ENCODE measurements around the gene KCNAB1. TPM values are rescaled to one million over a fixed set of nuclear protein-coding genes. Genes with fewer than 3 reads are reported as not detected.

Gene KCNAB1
- total and polyA plus RNA-seq, 2 experiments from 2014 or later = 0.06 to 0.70 TPM

- no peaks in the 10 kb centered on the region for H3K36me3 ChIP-seq
- H3K9me3 ChIP-seq (ENCODE audit: low read depth) = no peaks in the 10 kb centered on the region
- H3K4me3 ChIP-seq = no peak overlapping the region
- no peak for TF ChIP-seq CTCF (IDR thresholded peaks at IDR 0.05; ENCODE audit: low read depth, low read length)
- H3K4me1 ChIP-seq (ENCODE audit: low read depth) = peaks cover 5% of the 10 kb centered on the region
- H3K27me3 ChIP-seq = no peaks in the 10 kb centered on the region
- H3K27ac ChIP-seq = no peak overlapping the region
- peak in 1 of 2 donors; percentile 28 for DNase-seq (ENCODE audit: low read depth in 1 of 2, low spot score in 1 of 2)
These were observed 456.4 kb downstream of the KCNAB1 start for GRCh38 chr3:156576651-156577348.

GRCh38 chr3:156577736-156578135 lies 457.4 kb downstream of the KCNAB1 start:
- H3K9me3 ChIP-seq (ENCODE audit: low read depth) = no peaks in the 10 kb centered on the region
- H3K27ac ChIP-seq = no peak overlapping the region
- no peaks in the 10 kb centered on the region for H3K27me3 ChIP-seq
- H3K4me3 ChIP-seq = no peak overlapping the region
- TF ChIP-seq CTCF (IDR thresholded peaks at IDR 0.05; ENCODE audit: low read depth, low read length) = no peak
- DNase-seq (ENCODE audit: low read depth in 1 of 2, low spot score in 1 of 2) = no peak
- H3K4me1 ChIP-seq (ENCODE audit: low read depth) = peaks cover 5% of the 10 kb centered on the region
- no peaks in the 10 kb centered on the region for H3K36me3 ChIP-seq

- no peaks in the 10 kb centered on the region for H3K36me3 ChIP-seq
- H3K9me3 ChIP-seq (ENCODE audit: low read depth) = no peaks in the 10 kb centered on the region
- no peak overlapping the region for H3K27ac ChIP-seq
- DNase-seq (ENCODE audit: low read depth in 1 of 2, low spot score in 1 of 2) = no peak
- H3K27me3 ChIP-seq = no peaks in the 10 kb centered on the region
- H3K4me3 ChIP-seq = no peak overlapping the region
- TF ChIP-seq CTCF (IDR thresholded peaks at IDR 0.05; ENCODE audit: low read depth, low read length) = no peak
- H3K4me1 ChIP-seq (ENCODE audit: low read depth) = peaks cover 5% of the 10 kb centered on the region
These were observed 459.1 kb downstream of the KCNAB1 start for GRCh38 chr3:156579427-156579851.

GRCh38 chr3:156581033-156581432 lies 460.7 kb downstream of the KCNAB1 start:
- no peak for DNase-seq (ENCODE audit: low read depth in 1 of 2, low spot score in 1 of 2)
- Histone ChIP-seq H3K27ac (no peak overlapping the region), H3K4me3 (no peak overlapping the region), H3K4me1 (ENCODE audit: low read depth) (peaks cover 5% of the 10 kb centered on the region), H3K9me3 (ENCODE audit: low read depth) (no peaks in the 10 kb centered on the region), H3K27me3 (no peaks in the 10 kb centered on the region), H3K36me3 (no peaks in the 10 kb centered on the region)
- no peak for TF ChIP-seq CTCF (IDR thresholded peaks at IDR 0.05; ENCODE audit: low read depth, low read length)

DNA sequence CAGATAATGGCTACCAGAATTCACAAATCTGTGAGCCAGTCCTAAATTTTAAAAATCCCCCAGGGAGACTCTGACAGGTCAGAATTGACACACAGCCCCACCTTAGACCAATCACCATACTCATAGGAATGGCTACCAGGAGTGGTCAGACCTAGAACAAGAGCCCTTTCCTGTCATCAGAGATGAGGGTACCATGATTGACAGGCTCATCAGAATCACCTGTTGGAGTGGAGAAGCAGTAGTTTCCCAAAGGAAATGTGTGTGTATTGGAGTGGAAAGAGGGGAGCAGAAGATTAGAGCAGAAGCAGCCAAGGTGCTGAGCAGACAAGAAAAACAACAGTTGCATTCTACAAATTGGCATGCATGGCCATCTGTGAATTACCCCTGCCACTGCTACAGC lies 461.6 kb downstream of the KCNAB1 start:
- TF ChIP-seq CTCF (IDR thresholded peaks at IDR 0.05; ENCODE audit: low read depth, low read length) = no peak
- DNase-seq (ENCODE audit: low read depth in 1 of 2, low spot score in 1 of 2) = no peak
- no peaks in the 10 kb centered on the region for H3K36me3 ChIP-seq
- no peaks in the 10 kb centered on the region for H3K27me3 ChIP-seq
- no peaks in the 10 kb centered on the region for H3K9me3 ChIP-seq (ENCODE audit: low read depth)
- H3K4me3 ChIP-seq = no peak overlapping the region
- peaks cover 8% of the 10 kb centered on the region for H3K4me1 ChIP-seq (ENCODE audit: low read depth)
- H3K27ac ChIP-seq = no peak overlapping the region
